Fibroblast of gingiva (primary cell): ENCODE data around the gene OR2L2.
"Not testable (repeated sequence)": the region's sequence is repeated elsewhere in the genome, so short reads cannot be mapped to it uniquely, and the experiment has no call there.

Experiments
- DNase-seq: peaks from one replicate; pipeline ENCODE4 v3.0.0-alpha.2; 2011; ENCODE audit warnings: low read depth

Gene OR2L2, protein sequence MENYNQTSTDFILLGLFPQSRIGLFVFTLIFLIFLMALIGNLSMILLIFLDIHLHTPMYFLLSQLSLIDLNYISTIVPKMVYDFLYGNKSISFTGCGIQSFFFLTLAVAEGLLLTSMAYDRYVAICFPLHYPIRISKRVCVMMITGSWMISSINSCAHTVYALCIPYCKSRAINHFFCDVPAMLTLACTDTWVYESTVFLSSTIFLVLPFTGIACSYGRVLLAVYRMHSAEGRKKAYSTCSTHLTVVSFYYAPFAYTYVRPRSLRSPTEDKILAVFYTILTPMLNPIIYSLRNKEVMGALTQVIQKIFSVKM

DNA sequence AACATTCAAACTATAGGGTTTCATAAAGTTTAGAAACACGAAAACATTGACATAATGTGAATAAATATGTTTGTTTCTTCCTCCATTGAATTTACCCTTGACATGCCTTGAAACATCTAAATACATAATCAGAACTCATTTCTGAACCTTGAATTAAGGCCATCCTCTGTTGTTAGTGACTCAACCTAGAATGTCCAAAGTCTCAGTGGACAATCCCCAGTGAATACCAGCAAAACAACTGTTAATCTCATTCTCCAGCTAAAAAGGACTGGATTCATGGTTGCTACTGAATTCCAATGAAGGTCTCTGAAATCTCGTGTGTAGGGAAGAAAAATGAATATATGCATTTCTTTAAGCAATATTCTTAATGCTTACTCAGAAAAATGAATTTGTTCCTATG is at the start of gene OR2L2:
TSS of gene OR2L2 (plus strand) at position 301 of the 400 bp plus-strand sequence. CDS start 8,198 bp downstream, outside the sequence.
- DNase-seq = no peak

DNA sequence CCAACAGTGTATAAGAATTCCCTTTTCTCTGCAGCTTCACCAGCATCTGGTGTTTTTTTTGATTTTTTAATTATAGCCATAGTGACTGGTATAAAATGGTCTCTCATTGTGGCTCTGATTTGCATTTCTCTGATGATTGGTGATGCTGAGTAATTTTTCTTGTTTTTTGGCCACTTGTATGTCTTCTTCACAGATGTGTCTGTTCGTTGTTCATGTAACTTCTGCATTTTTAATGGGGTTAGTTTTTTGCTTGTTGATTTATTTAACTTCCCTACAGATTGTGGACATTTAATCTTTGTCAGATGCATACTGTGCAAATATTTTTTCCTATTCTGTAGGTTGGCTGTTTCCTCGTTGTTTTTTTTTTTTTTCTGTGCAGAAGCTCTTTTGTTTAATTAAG is 36.9 kb upstream of the OR2L2 start:
- DNase-seq = no peak

DNA sequence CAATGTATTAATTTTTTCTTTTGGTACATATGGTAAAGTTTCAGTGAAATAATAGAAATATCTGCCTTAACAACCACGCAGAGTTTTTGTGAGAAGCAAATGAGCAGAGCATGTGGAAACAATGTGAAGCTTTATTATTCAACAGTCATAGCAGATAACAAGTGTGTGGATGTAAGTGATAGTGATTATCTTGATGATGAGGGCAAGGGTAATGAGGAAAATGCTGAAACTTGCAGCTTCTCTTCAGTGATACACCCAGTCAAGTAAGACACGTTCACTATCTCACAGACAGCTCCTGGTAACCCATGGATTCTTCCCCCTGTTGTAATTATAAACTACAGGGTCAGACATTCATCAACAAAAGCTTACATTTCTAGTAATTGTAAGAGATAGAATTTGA is 31.1 kb upstream of the OR2L2 start:
- DNase-seq = no peak

DNA sequence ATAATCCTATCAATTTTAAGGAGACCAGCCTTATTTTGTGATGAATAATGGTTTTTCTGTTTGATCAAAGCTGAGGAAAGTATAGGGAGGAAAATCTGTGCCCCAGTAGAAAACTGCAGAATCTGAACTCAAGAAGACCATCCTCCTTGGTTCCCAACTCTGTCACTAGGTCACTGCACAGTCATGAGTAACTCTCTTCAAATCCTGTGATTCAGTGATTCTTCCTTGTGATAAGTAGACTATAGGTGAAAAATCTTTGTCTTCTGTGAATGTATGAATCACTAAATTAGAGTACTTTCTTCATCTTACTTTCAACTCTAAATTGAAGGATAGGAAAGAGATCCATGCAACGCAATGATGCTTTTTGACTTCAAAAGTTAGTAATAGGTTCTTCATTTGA is 29.7 kb upstream of the OR2L2 start:
- no peak for DNase-seq

DNA sequence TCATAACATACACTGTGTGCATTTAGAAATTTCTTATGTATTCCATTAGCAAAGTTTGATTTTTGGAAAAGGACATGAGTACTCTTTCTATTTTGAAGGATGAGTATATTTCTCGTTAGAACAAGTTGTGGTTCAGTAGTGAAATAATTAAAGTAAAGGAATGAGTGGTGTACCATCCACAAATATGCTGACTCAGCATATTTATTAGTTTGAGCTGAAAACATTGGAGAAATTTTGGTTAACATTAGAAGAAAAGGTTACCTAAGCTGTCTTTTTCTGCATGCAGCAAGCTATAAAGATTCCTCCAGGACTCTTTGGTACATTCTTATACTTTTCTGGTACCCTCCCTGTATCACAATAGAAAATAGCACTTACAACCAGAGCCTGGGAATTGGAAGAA is 22.1 kb upstream of the OR2L2 start:
- no peak for DNase-seq

DNA sequence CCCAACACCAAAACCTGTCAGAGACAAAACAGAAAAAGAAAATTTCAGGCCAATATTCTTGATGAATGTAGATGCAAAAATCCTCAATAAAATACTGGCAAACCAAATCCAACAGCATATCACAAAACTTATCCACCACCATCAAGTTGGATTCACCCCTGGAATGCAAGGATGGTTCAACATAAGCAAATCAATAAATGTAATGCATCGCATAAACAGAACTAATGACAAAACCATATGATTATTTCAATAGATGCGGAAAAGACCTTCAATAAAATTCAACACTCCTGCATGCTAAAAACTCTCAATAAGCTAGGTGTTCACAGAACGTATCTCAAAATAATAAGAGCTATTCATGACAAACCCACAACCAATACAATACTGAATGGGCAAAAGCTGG is 20.2 kb upstream of the OR2L2 start:
- no peak for DNase-seq

DNA sequence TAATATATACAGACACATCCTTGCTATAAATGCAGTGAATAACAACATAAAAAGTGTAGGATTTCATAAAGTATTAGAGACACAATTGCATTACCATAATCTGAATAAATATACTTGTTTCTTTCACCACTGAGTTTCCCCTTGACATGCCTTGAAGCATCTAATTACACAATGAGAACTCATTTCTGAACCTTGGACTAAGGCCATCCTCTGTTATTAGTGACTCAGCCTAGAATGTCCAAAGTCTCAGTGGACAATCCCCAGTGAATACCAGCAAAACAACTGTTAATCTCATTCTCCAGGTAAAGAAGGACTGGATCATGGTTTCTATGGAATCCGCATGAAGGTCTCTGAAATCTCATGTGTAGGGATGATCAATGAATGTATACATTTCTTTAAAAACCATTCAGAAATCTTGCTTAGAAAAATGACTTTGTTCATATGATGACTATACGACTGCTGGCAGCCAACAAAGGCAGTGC is 16.6 kb upstream of the OR2L2 start, which contains the start of gene OR2L5:
TSS of gene OR2L5 (plus strand) at position 432 of the 482 bp plus-strand sequence. CDS start 8,288 bp downstream, outside the sequence.
- DNase-seq = no peak

DNA sequence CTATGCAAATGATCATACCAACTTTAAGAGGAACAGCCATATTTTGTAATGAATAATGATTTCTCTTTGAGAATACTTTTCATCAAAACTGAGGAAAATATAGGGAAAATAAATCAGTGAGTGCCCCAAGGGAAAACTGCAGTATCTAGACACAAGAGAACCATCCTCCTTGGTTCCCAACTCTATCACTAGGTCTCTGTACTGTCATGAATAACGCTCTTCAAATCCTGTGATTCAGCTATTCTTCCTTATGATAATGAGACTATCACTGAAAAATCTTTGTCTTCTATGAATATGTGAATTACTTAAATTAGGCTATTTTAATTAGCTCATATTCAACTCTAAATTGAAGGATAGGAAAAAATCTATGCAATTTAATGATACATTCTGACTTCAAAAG is 14.1 kb upstream of the OR2L2 start:
- no peak for DNase-seq

DNA sequence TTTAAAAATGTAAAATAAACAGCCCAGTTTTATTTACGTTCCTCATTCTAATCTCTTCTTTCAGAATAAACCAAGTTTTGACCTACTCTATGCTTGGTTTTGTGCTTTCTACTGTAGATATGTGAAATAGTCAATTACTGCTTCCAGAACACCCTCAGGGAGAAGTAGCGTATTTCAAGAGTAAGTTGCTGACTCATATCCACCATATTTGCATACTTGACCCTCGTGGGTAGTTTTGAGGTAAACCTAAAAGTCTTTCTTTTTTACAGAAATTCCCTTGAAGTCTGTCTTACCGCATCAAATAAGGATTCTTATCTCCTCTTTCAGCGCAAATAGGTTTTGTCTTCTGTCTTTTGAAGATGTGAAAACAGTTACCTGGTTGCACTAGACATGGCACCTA is 15.3 kb downstream of the OR2L2 start:
- no peak for DNase-seq

DNA sequence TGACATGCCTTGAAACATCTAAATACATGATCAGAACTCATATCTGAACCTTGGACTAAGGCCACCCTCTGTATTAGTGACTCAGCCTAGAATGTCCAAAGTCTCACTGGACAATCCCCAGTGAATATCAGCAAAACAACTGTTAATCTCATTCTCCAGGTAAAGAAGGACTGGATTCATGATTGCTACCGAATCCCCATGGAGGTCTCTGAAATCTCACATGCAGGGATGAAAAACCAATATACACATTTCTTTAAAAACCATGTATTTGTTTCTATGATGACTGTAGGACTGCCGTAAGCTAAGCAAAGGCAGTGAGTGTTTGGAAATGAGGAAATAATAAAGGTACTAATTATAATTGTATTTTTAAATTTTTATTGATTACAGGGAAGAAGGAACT is 16.7 kb downstream of the OR2L2 start, which contains the start of gene OR2L3:
TSS of gene OR2L3 (plus strand) at position 301 of the 400 bp plus-strand sequence. CDS start 13,846 bp downstream, outside the sequence.
- no peak for DNase-seq

DNA sequence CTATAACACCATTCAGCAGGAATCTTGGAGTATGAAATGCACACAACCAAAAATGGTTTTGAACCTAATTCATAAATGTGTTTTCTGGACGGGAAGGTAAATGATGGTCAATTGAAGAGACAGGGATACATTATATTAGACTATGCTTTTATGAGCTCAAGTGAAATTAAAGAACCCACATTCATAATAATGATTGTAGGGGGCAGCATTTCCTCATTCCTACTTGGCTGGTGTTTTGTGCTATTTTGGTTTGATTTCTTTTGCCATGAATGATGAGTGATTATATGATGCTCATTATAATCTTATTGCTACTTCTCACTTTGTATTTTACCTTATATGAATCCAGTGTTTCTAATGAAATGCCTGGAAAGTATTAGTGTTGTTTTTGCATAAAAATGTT is 17.1 kb downstream of the OR2L2 start:
- DNase-seq = no peak

DNA sequence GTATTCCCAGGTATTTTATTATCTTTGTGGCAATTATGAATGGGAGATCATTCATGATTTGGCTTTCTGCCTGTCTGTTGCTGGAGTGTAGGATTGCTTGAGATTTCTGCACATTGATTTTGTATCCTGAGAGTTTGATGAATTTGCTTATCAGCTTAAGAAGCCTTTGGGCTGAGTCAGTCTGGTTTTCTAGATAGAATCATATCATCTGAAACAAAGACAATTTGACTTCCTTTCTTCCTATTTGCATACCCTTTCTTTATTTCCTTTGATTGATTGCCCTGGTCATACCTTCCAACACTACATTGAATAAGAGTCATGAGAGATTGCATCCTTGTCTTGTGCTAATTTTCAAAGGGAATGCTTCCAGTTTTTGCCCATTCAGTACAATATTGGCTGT is 24.8 kb downstream of the OR2L2 start:
- no peak for DNase-seq

DNA sequence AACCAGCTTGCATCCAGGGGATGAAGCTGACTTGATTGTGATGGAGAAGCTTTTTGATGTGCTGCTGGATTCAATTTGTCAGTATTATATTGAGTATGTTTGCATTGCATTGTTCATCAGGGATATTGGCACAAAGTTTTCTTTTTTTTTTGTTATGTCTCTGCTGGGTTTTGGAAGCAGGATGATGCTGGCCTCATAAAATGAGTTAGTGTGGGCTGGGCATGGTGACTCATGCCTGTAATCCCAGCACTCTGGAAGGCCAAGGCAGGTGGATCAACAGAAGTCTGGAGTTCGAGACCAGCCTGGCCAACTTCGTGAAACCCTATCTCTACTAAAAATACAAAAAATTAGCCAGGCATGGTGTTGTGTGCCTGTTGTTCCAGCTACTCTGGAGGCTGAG is 25.4 kb downstream of the OR2L2 start:
- DNase-seq = no peak

DNA sequence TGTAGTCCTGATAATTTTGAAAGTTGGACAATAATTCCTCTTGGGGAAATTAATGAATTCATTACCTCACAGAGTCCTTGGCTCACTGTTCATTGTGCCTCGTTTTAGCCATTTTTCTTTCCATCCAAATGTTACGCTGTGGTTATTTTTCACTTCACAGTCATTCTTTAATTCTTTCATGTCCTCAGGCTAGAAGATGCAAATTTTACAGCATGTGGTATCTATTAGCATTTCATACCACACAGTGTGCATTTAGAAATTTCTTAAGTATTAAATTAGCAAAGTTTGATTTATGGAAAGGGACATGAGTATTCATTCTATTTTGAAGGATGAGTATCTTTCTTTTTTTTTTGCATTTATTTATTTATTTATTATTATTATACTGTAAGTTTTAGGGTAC is 35.2 kb downstream of the OR2L2 start:
- no peak for DNase-seq

DNA sequence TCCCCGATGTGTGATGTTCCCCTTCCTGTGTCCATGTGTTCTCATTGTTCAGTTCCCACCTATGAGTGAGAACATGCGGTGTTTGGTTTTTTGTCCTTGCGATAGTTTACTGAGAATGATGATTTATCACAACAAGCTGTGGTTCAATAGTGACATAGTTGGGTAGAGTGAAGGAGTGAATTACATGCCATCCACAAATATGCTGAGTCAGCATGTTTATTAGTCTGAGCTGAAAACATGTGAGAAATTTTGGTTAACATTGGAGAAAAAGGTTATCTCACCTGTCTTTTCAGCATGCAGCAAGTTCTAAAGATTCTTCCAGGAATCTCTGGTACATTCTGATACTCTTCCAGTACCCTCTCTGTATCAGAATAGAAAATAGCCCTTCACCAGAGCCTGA is 35.7 kb downstream of the OR2L2 start:
- no peak for DNase-seq

DNA sequence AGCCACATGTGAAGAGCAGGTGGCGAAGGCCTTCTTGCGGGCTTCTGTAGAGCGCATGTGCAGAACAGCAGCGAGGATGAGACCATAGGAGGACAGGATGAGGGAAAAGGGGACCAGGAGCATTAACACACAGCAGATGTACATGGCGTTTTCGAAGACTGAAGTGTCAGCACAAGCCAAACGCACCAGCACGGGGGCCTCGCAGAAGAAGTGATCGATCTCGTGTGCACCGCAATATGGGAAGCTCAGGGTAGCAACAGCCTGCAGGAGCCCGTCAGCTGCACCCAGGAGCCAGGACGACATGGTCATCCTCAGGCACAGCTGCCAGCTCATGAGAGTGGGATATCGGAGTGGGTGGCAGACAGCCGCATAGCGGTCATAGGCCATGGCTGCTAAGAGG is 54.0 kb downstream of the OR2L2 start:
- DNase-seq = not testable (repeated sequence)
